GM18505 (cell line): ENCODE results near the gene MEF2D.
A peak's percentile ranks its signal among the peaks of the same experiment; 100 is the strongest.

Source experiments
- ATAC-seq: cut with Tn5 transposase; IDR thresholded peaks from one replicate; pipeline ENCODE4 v1.9.1; 2021; ENCODE audit not compliant: unreplicated experiment
- POLR2A ChIP-seq: IDR thresholded peaks from 4 replicates; pipeline ENCODE4 v1.6.1; 2011; ENCODE audit warnings: borderline replicate concordance; ENCODE audit not compliant: insufficient read depth, insufficient read length; ENCODE audit errors: extremely low read depth

The MEF2D gene

GRCh38 chr1:156502391-156502893, 1.9 kb upstream of the MEF2D start:
- TF ChIP-seq POLR2A = no peak
- no peak for ATAC-seq

GRCh38 chr1:156500793-156501506, 375 bp upstream of the MEF2D start:
- peak; percentile 51 for TF ChIP-seq POLR2A
- peak; percentile 44 for ATAC-seq

- ATAC-seq = no peak
- no peak for TF ChIP-seq POLR2A
Observed at GRCh38 chr1:156499842-156500542, 583 bp downstream of the MEF2D start.

- no peak for ATAC-seq
- peak; percentile 34 for TF ChIP-seq POLR2A
Observed at GRCh38 chr1:156499194-156499841, 1.3 kb downstream of the MEF2D start.

GRCh38 chr1:156498432-156499193, 2.0 kb downstream of the MEF2D start:
- ATAC-seq = no peak
- peak; percentile 30 for TF ChIP-seq POLR2A

- TF ChIP-seq POLR2A = no peak
- no peak for ATAC-seq
Observed at GRCh38 chr1:156497743-156498431, 2.7 kb downstream of the MEF2D start.

- no peak for ATAC-seq
- no peak for TF ChIP-seq POLR2A
Observed at GRCh38 chr1:156497078-156497742, 3.4 kb downstream of the MEF2D start.

- peak; percentile 44 for TF ChIP-seq POLR2A
- no peak for ATAC-seq
Observed at GRCh38 chr1:156496211-156496761, 4.3 kb downstream of the MEF2D start.

- ATAC-seq = no peak
- TF ChIP-seq POLR2A = no peak
Observed at GRCh38 chr1:156495401-156496140, 5.0 kb downstream of the MEF2D start.

GRCh38 chr1:156494309-156494895, 6.2 kb downstream of the MEF2D start:
- ATAC-seq = no peak
- no peak for TF ChIP-seq POLR2A

GRCh38 chr1:156493742-156494141, 6.8 kb downstream of the MEF2D start:
- TF ChIP-seq POLR2A = no peak
- ATAC-seq = no peak
